Uterus (tissue), 4 donors: Measurements from ENCODE around the gene SND1. TPM values are rescaled to one million over a fixed set of nuclear protein-coding genes. Genes with fewer than 3 reads are reported as not detected.

Source experiments
- DNase-seq, 2 donors: peaks; one replicate each; pipeline ENCODE4 v3.0.0-alpha.2; 2019 to 2020
- H3K27ac ChIP-seq, 2 donors: fragments of 200-600 bp; sonication (generic); 1 replicate in 1 of 2; 2 replicates in 1 of 2; pipeline ENCODE4 v1.5.1; 2016 to 2018
- H3K27me3 ChIP-seq, 2 donors: fragments of 200-600 bp; sonication (generic); one replicate each; pipeline ENCODE4 v1.5.1; 2018 to 2019; ENCODE audit warnings: control low read depth in 1 of 2
- H3K36me3 ChIP-seq, 2 donors: fragments of 200-600 bp; sonication (generic); one replicate each; pipeline ENCODE4 v1.5.1; 2019; ENCODE audit warnings: control low read depth in 1 of 2
- H3K4me1 ChIP-seq, 2 donors: fragments of 200-600 bp; sonication (generic); one replicate each; pipeline ENCODE4 v1.5.1; 2018 to 2019; ENCODE audit warnings: control low read depth in 1 of 2
- H3K4me3 ChIP-seq, 2 donors: fragments of 200-600 bp; sonication (generic); 1 replicate in 1 of 2; 2 replicates in 1 of 2; pipeline ENCODE4 v1.5.1; 2018 to 2019; ENCODE audit warnings: mild to moderate bottlenecking in 1 of 2
- H3K9me3 ChIP-seq, 2 donors: fragments of 200-600 bp; sonication (generic); one replicate each; pipeline ENCODE4 v1.5.1; 2019; ENCODE audit warnings: control low read depth in 1 of 2
- CTCF ChIP-seq, 4 experiments: fragments of 200-600 bp in 2 of 4; fragments of 450-650 bp in 2 of 4; sonication (generic) in 2 of 4; IDR thresholded peaks; one replicate each; pipeline ENCODE4 v1.5.1; 2016 to 2019; ENCODE audit warnings: antibody characterized with exemption in 4 of 4, mild to moderate bottlenecking in 2 of 4, moderate library complexity in 1 of 4
- POLR2A ChIP-seq, 2 donors: fragments of 450-650 bp; IDR thresholded peaks; one replicate each; pipeline ENCODE4 v1.6.1; 2016; ENCODE audit warnings: antibody characterized with exemption in 2 of 2, mild to moderate bottlenecking in 1 of 2, moderate library complexity in 1 of 2
- intact Hi-C: fragments of 100-400 bp; cut with DNase I; formaldehyde crosslinking; loops from one replicate; pipeline ENCODE4 v1.15.1; 2023; ENCODE audit warnings: low total_unique reads
- total RNA-seq, 4 donors: library from RNA; depleted of rRNA in 3 of 4; stranded (reverse); fragments of >200 nt in 3 of 4; gene quantifications; one replicate each; pipeline versions ENCODE4 v1.1.0 to v1.2.4, GENCODE V29; 2014 to 2023
- donor health status: DM: yes; HTN: yes; CAD: no.

Gene SND1
- total RNA-seq, 4 donors from 2014 or later = 54.8 to 192 (median 117) TPM

- DNase-seq = no peak
- H3K27me3 ChIP-seq = no peaks in the 10 kb centered on the region
Observed at GRCh38 chr7:127768241-127768640, 116.2 kb downstream of the SND1 start.

GRCh38 chr7:127769137-127769536 lies 117.1 kb downstream of the SND1 start:
- TF ChIP-seq POLR2A (IDR thresholded peaks at IDR 0.05) = no peak
- TF ChIP-seq CTCF (IDR thresholded peaks at IDR 0.05) = no peak
- H3K4me1 ChIP-seq = peaks cover 0 to 3% of the 10 kb centered on the region in 2 donors
- H3K27me3 ChIP-seq = no peaks in the 10 kb centered on the region
- no peaks in the 10 kb centered on the region for H3K36me3 ChIP-seq
- no peak overlapping the region for H3K4me3 ChIP-seq
- no peaks in the 10 kb centered on the region for H3K9me3 ChIP-seq
- H3K27ac ChIP-seq = no peak overlapping the region
- intact Hi-C loops = no loop called here
- DNase-seq = no peak

More at GRCh38 chr7:127768241-127768640, 116.2 kb downstream of the SND1 start:
- Histone ChIP-seq H3K4me1 (peaks cover 0 to 3% of the 10 kb centered on the region in 2 donors), H3K9me3 (no peaks in the 10 kb centered on the region), H3K4me3 (no peak overlapping the region), H3K27ac (no peak overlapping the region), H3K36me3 (no peaks in the 10 kb centered on the region)
- intact Hi-C loops = no loop called here
- TF ChIP-seq CTCF (IDR thresholded peaks at IDR 0.05) (no peak), POLR2A (IDR thresholded peaks at IDR 0.05) (no peak)

GRCh38 chr7:127769696-127770400 lies 117.9 kb downstream of the SND1 start:
- H3K9me3 ChIP-seq = no peaks in the 10 kb centered on the region
- intact Hi-C loops = no loop called here
- TF ChIP-seq POLR2A (IDR thresholded peaks at IDR 0.05) = no peak
- TF ChIP-seq CTCF (IDR thresholded peaks at IDR 0.05) = no peak

GRCh38 chr7:127770885-127771284 lies 118.9 kb downstream of the SND1 start:
- H3K4me3 ChIP-seq = no peak overlapping the region
- H3K36me3 ChIP-seq = no peaks in the 10 kb centered on the region
- H3K9me3 ChIP-seq = no peaks in the 10 kb centered on the region
- TF ChIP-seq POLR2A (IDR thresholded peaks at IDR 0.05) = no peak
- no peak for TF ChIP-seq CTCF (IDR thresholded peaks at IDR 0.05)
- peaks cover 0 to 3% of the 10 kb centered on the region in 2 donors for H3K4me1 ChIP-seq
- H3K27ac ChIP-seq = no peak overlapping the region
- H3K27me3 ChIP-seq = no peaks in the 10 kb centered on the region
- DNase-seq = no peak
- intact Hi-C loops = no loop called here

More at GRCh38 chr7:127769696-127770400, 117.9 kb downstream of the SND1 start:
- no peak overlapping the region for H3K27ac ChIP-seq
- H3K27me3 ChIP-seq = no peaks in the 10 kb centered on the region
- peaks cover 0 to 3% of the 10 kb centered on the region in 2 donors for H3K4me1 ChIP-seq
- no peak overlapping the region for H3K4me3 ChIP-seq
- no peak for DNase-seq
- H3K36me3 ChIP-seq = no peaks in the 10 kb centered on the region

- Histone ChIP-seq H3K27me3 (no peaks in the 10 kb centered on the region), H3K36me3 (no peaks in the 10 kb centered on the region), H3K9me3 (no peaks in the 10 kb centered on the region), H3K27ac (no peak overlapping the region), H3K4me1 (peaks cover 0 to 3% of the 10 kb centered on the region in 2 donors), H3K4me3 (no peak overlapping the region)
- no peak for DNase-seq
- TF ChIP-seq POLR2A (IDR thresholded peaks at IDR 0.05) = no peak
- TF ChIP-seq CTCF (IDR thresholded peaks at IDR 0.05) = no peak
- intact Hi-C loops = no loop called here
Observed at GRCh38 chr7:127771707-127772106, 119.7 kb downstream of the SND1 start.
